HG02938 (cell line): ENCODE results near the gene PCAT7.
"Not testable (repeated sequence)": the region's sequence is repeated elsewhere in the genome, so short reads cannot be mapped to it uniquely, and the experiment has no call there.

Experiments
- ATAC-seq: cut with Tn5 transposase; IDR thresholded peaks from one replicate; pipeline ENCODE4 v1.9.1; 2021; ENCODE audit warnings: mild to moderate bottlenecking, moderate library complexity; ENCODE audit not compliant: unreplicated experiment

Gene PCAT7

DNA sequence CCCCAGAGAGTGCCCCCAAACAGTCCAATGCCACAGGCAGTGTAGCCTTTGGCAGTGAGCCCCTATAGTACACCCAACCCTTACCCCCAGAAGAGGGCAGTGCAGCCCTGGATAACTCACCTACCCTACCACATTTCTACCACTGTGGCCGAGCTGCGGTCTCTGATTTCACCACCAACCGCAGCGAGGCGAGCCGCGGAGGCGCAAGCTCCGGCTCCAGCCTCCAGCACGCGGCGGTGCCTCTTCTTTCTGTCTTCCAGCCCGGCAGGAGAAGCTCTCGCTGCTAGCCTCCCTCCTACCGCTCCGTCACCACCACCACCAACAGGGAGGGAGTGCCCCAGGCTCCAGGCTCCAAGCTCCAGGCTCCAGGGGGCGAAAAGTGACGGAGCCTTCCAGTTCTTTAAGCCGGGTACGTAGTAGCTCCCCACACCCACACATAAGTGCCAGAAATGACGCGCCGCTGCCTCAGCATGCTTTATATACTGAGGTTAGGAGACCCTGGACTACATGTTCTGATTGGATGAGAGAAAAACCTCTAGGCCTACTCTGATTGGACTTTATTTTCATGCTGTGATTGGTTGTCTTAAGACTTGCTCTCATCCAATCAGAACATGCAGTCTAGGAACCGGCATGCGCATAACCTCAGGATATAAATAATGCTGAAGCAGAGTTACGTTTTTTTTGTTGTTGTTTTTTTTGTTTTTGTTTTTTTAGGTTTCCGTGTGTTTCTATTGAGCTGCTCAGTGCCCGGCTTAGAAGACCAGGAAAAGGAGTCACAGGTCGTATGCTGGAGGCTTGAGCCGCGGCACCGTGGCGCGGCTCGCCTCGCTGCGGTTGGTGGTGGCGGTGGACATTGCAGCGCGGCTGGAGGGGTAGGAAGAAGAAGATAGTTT is at the start of gene PCAT7:
Gene PCAT7, plus strand, starts transcription at position 645 of the 893 bp plus-strand sequence.
- ATAC-seq = no peak

GRCh38 chr9:94506370-94506769 is 48.5 kb upstream of the PCAT7 start:
- not testable (repeated sequence) for ATAC-seq

- no peak for ATAC-seq
These were observed 47.2 kb upstream of the PCAT7 start for GRCh38 chr9:94507531-94508258.

GRCh38 chr9:94511134-94511954 is 43.5 kb upstream of the PCAT7 start:
- ATAC-seq = no peak

- ATAC-seq = no peak
These were observed 43.0 kb upstream of the PCAT7 start for GRCh38 chr9:94511955-94512265.

DNA sequence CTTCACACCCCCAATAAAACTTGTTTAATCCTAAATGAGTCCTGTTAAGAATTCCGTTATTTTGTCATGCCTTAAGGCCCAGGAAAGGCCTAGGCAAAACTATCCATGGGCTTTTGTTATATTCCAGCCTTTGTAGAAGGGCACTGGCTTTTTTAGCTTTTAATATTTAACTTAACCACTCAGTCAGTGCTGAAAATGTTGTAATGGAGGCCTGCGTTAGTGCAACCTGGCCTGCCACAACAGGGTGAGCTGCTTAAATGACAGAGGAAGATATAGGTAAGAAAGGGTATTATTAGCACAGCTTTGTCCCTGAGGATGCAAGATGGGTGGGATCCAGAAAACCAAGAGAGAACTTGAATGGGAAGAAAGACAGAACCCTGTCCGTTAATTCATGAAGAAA is 40.2 kb upstream of the PCAT7 start:
- ATAC-seq = no peak

GRCh38 chr9:94517254-94517653 is 37.6 kb upstream of the PCAT7 start:
- no peak for ATAC-seq

- no peak for ATAC-seq
These were observed 29.4 kb upstream of the PCAT7 start for GRCh38 chr9:94525396-94526035.

- ATAC-seq = no peak
These were observed 28.6 kb upstream of the PCAT7 start for GRCh38 chr9:94526271-94526670.

- no peak for ATAC-seq
These were observed 27.9 kb upstream of the PCAT7 start for GRCh38 chr9:94526951-94527350.

- ATAC-seq = no peak
These were observed 26.0 kb upstream of the PCAT7 start for GRCh38 chr9:94528886-94529285.

DNA sequence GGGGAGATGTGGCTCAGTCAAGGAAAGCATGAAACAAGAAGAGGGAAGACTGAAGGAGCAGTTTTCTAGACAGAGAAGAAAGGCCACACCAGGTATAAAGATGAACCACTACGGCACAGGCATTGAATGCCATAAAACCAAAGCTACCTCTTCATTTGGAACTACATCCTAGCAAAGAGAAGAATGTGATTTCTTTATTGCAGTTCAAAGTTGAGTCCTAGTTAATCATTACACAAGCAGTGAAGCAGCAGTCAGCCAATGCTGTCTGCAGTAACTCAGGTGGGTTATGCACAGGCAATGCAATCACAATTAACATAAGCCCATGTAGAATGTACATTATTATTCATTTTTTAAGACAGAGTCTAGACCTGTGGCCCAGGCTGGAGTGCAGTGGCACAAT is 21.7 kb upstream of the PCAT7 start:
- ATAC-seq = no peak

- ATAC-seq = no peak
These were observed 21.3 kb upstream of the PCAT7 start for GRCh38 chr9:94533601-94534000.

- ATAC-seq = no peak
These were observed 20.0 kb upstream of the PCAT7 start for GRCh38 chr9:94534901-94535300.

GRCh38 chr9:94538908-94539307 is 16.0 kb upstream of the PCAT7 start:
- no peak for ATAC-seq

DNA sequence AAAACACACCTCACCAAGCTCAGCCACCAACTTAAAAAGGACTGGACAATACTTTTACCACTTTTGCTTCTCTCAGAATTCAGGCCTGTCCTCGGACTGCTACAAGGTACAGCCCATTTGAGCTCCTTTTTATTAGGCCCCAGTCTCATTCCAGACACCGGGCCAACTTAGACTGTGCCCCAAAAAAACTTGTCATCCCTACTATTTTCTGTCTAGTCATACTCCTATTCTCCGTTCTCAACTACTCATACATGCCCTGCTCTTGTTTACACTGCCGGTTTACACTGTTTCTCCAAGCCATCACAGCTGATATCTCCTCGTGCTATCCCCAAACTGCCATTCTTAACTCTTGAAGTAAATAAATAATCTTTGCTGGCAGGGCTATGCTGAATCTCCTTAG is 10.5 kb upstream of the PCAT7 start:
- not testable (repeated sequence) for ATAC-seq

- no peak for ATAC-seq
These were observed 8.9 kb upstream of the PCAT7 start for GRCh38 chr9:94545940-94546339.

GRCh38 chr9:94553029-94553938 is 1.6 kb upstream of the PCAT7 start:
- no peak for ATAC-seq

- no peak for ATAC-seq
These were observed 825 bp upstream of the PCAT7 start for GRCh38 chr9:94554078-94554438.

DNA sequence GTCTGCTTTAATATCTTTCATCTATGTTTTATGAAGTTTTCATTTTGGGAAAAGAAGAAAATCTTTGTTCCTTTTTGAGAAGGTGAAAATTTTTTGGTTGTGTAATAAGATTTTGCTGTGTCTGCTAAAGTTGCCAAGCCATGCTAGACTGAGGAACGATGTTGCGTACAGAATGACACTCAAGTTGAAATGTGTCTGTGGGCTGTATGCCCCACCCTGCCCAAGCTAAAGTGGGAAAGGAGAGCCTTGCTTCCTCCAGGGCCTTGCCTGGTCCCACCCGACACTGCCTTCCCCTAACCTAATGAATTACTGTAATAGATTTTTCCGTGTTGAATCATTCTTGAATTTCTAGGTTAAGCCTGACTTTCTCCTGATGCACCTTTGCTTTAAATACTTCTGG is 2.5 kb downstream of the PCAT7 start:
- no peak for ATAC-seq
